HepG2 (cell line): ENCODE measurements around the gene TDRD10. TPM values are rescaled to one million over a fixed set of nuclear protein-coding genes. Genes with fewer than 3 reads are reported as not detected.
A peak's percentile ranks its signal among the peaks of the same experiment; 100 is the strongest.

ENCODE experiments used
- ARNT2 ChIP-seq: sonication (generic); formaldehyde crosslinking; IDR thresholded peaks from 2 replicates; pipeline ENCODE4 v1.8.0; 2022; ENCODE audit warnings: mild to moderate bottlenecking, low read depth, missing genetic modification reagents, moderate library complexity
- CBX5 ChIP-seq: sonication (generic); formaldehyde crosslinking; IDR thresholded peaks from 2 replicates; pipeline ENCODE4 v1.4.0; 2020; ENCODE audit warnings: missing genetic modification reagents, borderline replicate concordance
- FOSL1 ChIP-seq: sonication (generic); formaldehyde crosslinking; IDR thresholded peaks from 2 replicates; pipeline ENCODE4 v1.9.0; 2021; ENCODE audit warnings: missing genetic modification reagents, borderline replicate concordance
- HNF1B ChIP-seq: sonication (generic); formaldehyde crosslinking; IDR thresholded peaks from 2 replicates; pipeline ENCODE4 v1.5.1; 2020; ENCODE audit warnings: mild to moderate bottlenecking, moderate library complexity, missing genetic modification reagents
- KDM4B ChIP-seq: sonication (generic); formaldehyde crosslinking; IDR thresholded peaks from 2 replicates; pipeline ENCODE4 v1.4.0; 2020; ENCODE audit warnings: missing genetic modification reagents
- KLF16 ChIP-seq, 2 experiments: sonication (generic) in 1 of 2; formaldehyde crosslinking in 1 of 2; IDR thresholded peaks; 2 replicates each; pipeline versions ENCODE4 v1.6.1 to v1.8.0; 2016 to 2023; ENCODE audit warnings: missing genetic modification reagents in 2 of 2, missing compliant biosample characterization in 1 of 2
- MEIS1 ChIP-seq: sonication (generic); formaldehyde crosslinking; IDR thresholded peaks from 2 replicates; pipeline ENCODE4 v1.9.0; 2021; ENCODE audit warnings: mild to moderate bottlenecking, missing genetic modification reagents, moderate library complexity, borderline replicate concordance
- MXD4 ChIP-seq: IDR thresholded peaks from 2 replicates; pipeline ENCODE4 v1.6.1; 2016; ENCODE audit warnings: mild to moderate bottlenecking, missing biosample characterization, missing genetic modification reagents
- NCOA2 ChIP-seq: sonication (generic); formaldehyde crosslinking; IDR thresholded peaks from 2 replicates; pipeline ENCODE4 v1.8.0; 2022; ENCODE audit warnings: inconsistent platforms
- NFYC ChIP-seq: IDR thresholded peaks from 2 replicates; pipeline ENCODE4 v1.6.1; 2016; ENCODE audit warnings: missing genetic modification reagents, missing compliant biosample characterization
- NR2F6 ChIP-seq, 2 experiments: IDR thresholded peaks; 2 replicates each; pipeline ENCODE4 v1.6.1; 2016; ENCODE audit warnings: antibody characterized with exemption in 1 of 2, mild to moderate bottlenecking in 1 of 2
- RARA ChIP-seq: IDR thresholded peaks from 2 replicates; pipeline ENCODE4 v1.6.1; 2016; ENCODE audit warnings: missing genetic modification reagents, missing compliant biosample characterization
- RXRA ChIP-seq: sonication (generic); formaldehyde crosslinking; IDR thresholded peaks from 2 replicates; pipeline ENCODE4 v1.5.1; 2020; ENCODE audit warnings: missing genetic modification reagents
- SNAPC4 ChIP-seq: sonication (generic); formaldehyde crosslinking; IDR thresholded peaks from 2 replicates; pipeline ENCODE4 v1.4.0; 2020; ENCODE audit warnings: mild to moderate bottlenecking, missing genetic modification reagents
- ZBTB8A ChIP-seq: sonication (generic); formaldehyde crosslinking; IDR thresholded peaks from 2 replicates; pipeline ENCODE4 v1.4.0; 2020; ENCODE audit warnings: mild to moderate bottlenecking, low read depth, missing genetic modification reagents, borderline replicate concordance
- ZEB1 ChIP-seq: IDR thresholded peaks from 2 replicates; pipeline ENCODE4 v1.6.1; 2012; ENCODE audit warnings: mild to moderate bottlenecking, low read depth, inconsistent platforms; ENCODE audit not compliant: insufficient replicate concordance
- ZFP62 ChIP-seq: sonication (generic); formaldehyde crosslinking; IDR thresholded peaks from 2 replicates; pipeline ENCODE4 v1.4.0; 2020; ENCODE audit warnings: missing genetic modification reagents
- ZNF547 ChIP-seq: sonication (generic); formaldehyde crosslinking; IDR thresholded peaks from 2 replicates; pipeline ENCODE4 v1.5.1; 2020; ENCODE audit warnings: mild to moderate bottlenecking, missing genetic modification reagents
- ZNF556 ChIP-seq: sonication (generic); formaldehyde crosslinking; IDR thresholded peaks from 2 replicates; pipeline ENCODE4 v1.4.0; 2020; ENCODE audit warnings: mild to moderate bottlenecking, missing genetic modification reagents, borderline replicate concordance
- ZNF574 ChIP-seq: sonication (generic); formaldehyde crosslinking; IDR thresholded peaks from 2 replicates; pipeline ENCODE4 v1.4.0; 2020; ENCODE audit warnings: missing genetic modification reagents
- ZNF768 ChIP-seq: sonication (generic); formaldehyde crosslinking; IDR thresholded peaks from 2 replicates; pipeline ENCODE4 v1.4.0; 2020; ENCODE audit warnings: missing genetic modification reagents
- polyA plus RNA-seq, 8 experiments: library from polyadenylated mRNA; depleted of rRNA in 3 of 8; stranded (reverse) in 7 of 8; unstranded in 1 of 8; fragments of >200 nt; fragmentation: Illumina TruSeq in 4 of 8; extraction: Trizol in 4 of 8; gene quantifications; 2 replicates each; pipeline versions ENCODE4 v1.2.1 to v1.2.3, GENCODE V29; 2011 to 2016; ENCODE audit warnings: low read depth in 4 of 8, missing spikeins in 1 of 8, mixed read lengths in 1 of 8; ENCODE audit not compliant: insufficient read depth in 1 of 8
- total RNA-seq, 5 experiments: library from RNA; depleted of rRNA; stranded (reverse); fragments of >200 nt; fragmentation: Illumina TruSeq; extraction: Trizol; gene quantifications; 2 replicates each; pipeline ENCODE4 v1.2.3, GENCODE V29; 2016; ENCODE audit warnings: low read depth in 1 of 5

Gene TDRD10
- total and polyA plus RNA-seq, 2 of the 13 experiments (the other 11 are each of a cell fraction or from before 2014, with no cell fraction given), result not detected

- TF ChIP-seq HNF1B (CRISPR knock-in tag), result 0 out of 2 replicates have a peak, but pooled peaks have one; percentile 55
- TF ChIP-seq NFYC (CRISPR knock-in tag), result no peak
- no peak for TF ChIP-seq NR2F6 (IDR thresholded peaks at IDR 0.05)
- TF ChIP-seq NR2F6 (CRISPR knock-in tag; IDR thresholded peaks at IDR 0.05), result peak; percentile 24; the same call in 1 of the 2 replicates
- TF ChIP-seq FOSL1 (CRISPR knock-in tag), result no peak
- TF ChIP-seq ZNF574 (CRISPR knock-in tag), result 0 out of 2 replicates have a peak, but pooled peaks have one; percentile 36
- no peak for TF ChIP-seq ZFP62
- 0 out of 2 replicates have a peak, but pooled peaks have one; percentile 28 for TF ChIP-seq ZNF556 (CRISPR knock-in tag)
- no peak for TF ChIP-seq ARNT2 (CRISPR knock-in tag)
- TF ChIP-seq RXRA (CRISPR knock-in tag), result no peak
- no peak for TF ChIP-seq ZNF547 (CRISPR knock-in tag)
- no peak for TF ChIP-seq MXD4
- no peak for TF ChIP-seq KDM4B (CRISPR knock-in tag)
- TF ChIP-seq KLF16 (CRISPR knock-in tag; IDR thresholded peaks at IDR 0.05), result no peak
- no peak for TF ChIP-seq MEIS1 (CRISPR knock-in tag)
- TF ChIP-seq ZNF768 (CRISPR knock-in tag), result no peak
- peak; percentile 25; the same call in 1 of the 2 replicates for TF ChIP-seq NCOA2 (CRISPR knock-in tag)
- TF ChIP-seq CBX5 (CRISPR knock-in tag), result no peak
- no peak for TF ChIP-seq ZBTB8A (CRISPR knock-in tag)
- TF ChIP-seq ZEB1, result peak; percentile 52
- TF ChIP-seq SNAPC4, result no peak
- peak; percentile 28; the same call in 1 of the 2 replicates for TF ChIP-seq RARA (CRISPR knock-in tag)
These were observed 32.0 kb upstream of the TDRD10 start (continued) for GRCh38 chr1:154469844-154470560.
